Stimulated activated CD4-positive, alpha-beta T cell treated with anti-CD3 and anti-CD28 coated beads, Interleukin-4, amount 100 ng/mL, for 1 hour (primary cell): ENCODE results near the gene KLHL40.
A peak's percentile ranks its signal among the peaks of the same experiment; 100 is the strongest.

Source experiments
- DNase-seq: peaks from one replicate; pipeline ENCODE4 v3.0.0-alpha.2; 2020

The KLHL40 gene

DNA sequence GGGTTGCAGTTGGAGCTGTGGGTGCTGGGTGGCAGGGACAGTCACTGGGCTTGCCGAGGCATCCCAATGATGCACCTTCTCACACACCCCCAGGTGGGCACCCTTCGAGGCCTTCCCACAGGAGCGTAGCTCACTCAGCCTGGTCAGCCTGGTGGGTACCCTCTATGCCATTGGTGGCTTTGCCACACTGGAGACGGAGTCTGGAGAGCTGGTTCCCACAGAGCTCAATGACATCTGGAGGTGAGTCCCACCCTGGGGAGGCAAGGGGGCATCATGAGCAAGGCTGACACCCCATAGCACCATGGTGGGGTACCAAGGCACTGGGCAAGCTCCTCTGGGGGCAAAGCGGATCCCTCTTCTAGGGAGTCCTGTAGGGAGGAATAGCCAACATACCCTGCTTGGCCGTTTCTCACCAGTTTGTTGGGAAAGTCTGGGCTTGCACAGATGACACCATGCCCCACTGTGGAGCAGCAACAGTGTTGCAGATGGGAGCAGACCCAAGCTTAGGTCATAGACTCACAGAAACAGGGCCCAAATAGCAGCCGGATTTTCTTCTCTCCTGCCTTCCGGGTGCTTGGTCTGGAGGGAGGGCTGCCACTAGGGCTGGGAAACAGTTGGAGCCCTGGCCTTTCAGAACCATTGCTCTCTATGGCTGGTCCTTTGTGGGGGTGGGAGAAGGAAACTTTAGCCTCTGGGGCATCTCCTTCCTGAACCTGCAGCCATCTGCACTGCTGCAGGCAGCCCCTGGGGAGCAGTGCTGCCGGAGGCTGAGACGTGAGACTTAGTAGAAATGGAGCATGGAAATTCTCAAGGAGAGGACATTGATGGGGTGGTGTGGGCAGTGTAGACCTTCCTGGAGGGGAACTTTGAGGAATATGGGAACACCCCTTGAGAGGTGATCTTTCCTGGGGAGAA lies 5.7 kb downstream of the KLHL40 start:
- DNase-seq, result no peak

DNA sequence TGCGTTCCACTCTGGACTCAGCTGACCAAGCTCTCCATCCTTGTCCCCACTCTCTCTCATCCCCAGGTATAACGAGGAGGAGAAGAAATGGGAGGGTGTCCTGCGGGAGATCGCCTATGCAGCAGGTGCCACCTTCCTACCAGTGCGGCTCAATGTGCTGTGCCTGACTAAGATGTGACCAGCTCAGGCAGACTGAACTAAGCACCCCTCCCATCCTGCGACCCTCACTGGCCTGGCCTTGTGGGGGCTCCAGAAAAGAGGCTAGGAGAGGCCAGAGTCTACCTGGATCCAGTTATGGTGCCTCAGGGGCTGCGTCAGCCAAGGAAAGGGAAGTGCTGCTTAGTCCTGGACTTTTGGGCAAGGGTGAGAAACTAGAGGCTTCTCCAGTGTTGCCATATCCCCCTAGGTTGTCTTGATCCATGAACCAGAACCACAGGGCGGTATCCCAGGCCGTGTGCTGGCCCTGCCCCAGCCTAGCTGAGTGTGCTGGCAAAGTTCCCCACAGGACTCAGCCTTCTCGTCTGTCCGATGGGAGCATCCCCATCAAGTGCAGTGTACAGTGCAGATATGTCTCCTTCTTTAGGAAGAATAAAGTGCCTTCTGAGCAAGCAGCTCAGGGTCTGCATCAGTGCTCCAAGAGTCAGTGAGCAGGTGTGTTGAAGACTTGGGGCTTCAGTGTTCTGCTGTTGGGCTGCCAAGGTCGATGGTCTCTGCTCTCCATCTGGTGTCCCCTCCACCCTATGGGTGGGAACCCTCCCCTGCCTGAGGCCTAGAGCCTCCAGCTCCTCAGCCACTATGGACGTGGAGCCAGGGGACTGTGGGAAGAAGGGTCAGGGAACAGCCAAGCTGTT lies 6.7 kb downstream of the KLHL40 start:
- no peak for DNase-seq

DNA sequence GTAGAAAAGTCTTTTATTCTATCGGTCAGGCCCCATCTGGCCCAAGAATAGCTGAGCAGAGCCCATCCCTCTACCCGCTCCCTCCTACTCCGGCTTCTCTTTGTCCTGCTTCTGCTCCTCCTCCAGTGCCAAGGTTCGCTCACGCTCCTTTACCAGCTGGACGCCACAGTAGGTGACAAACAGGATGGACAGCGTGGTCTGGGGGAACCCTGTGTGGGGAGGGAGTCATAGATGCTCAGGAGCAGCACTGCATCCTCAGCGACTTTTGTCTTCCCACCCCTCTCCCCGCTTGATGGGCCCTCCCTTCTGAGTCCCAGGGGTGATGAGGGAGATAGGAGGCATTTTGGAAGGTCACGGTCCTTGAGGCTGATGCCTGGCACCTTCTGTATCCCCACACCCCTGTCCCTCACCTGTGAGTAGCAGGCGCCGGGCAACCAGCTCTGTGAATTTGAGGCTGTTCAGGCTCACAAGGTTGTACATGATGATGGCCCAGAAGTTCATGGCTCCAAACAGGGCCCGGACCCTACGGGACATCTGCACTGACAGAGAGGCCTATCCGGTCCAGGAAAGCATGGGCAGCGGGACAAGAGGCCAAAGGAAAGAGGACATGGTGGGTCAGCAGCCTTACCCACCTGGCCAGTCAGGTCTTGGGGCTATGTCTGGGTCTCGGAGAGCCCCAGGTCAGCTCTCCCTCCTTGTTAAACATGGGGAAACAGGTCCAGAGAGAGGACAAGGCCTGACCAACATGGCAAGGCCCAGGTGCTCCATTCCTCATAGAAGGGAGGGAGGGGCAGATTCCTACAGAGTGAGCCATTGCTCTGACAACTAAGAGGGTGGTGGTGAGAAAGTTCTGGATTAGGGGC lies 7.6 kb downstream of the KLHL40 start:
- DNase-seq, result no peak

DNA sequence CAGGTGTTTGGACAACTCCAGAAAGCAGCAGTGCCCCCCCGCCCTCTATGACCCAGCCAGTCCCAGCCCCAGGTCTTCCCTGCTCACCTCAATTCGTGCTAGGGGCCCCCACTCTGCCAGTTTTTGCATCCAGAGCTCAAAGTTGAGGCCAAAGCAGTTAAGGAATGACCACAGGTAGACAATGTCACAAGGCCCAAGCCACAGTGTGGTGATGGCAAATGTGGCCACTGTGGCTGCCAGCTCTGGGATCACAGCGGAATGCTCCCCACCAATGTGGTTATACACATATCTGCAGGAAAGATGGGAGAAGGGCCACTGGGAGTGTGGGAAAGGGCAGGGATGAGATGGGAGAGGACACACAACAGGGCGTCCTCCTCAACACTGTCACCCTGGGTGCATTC lies 8.2 kb downstream of the KLHL40 start:
- DNase-seq, result no peak

DNA sequence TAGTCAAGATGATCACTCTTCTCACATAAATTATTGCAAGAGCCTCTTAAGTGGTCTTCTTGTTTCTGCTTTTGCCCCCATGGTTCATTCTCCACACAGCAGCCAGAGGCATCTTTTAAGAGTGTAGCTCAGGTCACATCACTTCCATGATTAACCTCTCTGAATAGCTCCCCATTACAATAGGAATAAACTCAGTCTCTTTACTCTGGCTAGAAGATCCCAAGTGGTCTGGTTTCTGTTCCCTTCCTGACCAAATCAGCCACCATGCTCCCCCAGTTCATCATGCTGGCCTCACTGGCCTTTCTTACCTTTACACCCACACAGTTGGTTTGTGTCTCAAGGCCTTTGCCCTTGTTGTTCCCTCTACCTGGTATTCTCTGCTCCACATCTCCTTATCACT lies 9.0 kb downstream of the KLHL40 start:
- DNase-seq, result no peak

DNA sequence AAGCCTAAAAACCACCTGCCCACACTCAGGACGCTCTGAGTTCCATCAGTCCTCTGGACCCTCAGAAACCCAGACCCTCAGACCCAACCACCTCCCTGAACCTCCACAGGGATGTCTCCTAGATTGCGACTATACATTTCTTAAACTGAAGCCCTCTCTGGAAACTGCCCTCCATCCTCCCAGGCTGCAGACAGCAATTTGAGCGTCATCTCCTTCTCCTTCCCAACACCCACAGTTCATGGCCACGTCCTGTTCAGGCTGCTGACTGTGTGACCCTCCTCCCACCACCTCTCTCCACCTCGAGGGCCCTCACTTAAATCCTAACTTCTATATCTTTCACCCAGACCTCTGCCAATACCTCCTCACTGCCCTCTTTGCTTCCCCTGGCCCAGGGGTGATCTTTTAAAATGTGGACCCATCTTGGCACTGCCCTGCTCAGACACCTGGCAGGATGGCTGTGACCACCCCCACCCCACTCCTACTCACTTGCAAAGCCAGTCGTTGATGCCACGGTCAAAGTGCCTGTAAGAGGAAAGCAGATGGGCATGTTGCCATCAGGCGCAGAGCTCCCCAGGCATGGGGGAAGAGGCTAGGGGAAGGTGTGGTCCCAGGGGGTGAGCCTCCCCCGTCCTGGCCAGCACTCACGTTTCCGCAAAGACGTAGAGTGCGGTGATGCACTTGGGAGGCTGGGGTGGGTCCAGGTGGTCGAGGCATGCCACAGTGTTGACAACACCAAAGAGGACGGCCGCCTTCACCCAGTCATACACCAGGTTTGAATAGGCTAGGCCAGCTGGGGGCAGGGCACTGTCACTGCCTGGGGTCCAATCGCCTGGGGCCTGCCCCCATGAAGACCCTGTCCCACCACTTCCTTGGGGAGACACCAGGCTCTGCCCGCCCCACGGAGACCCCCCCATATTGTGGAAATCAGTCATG lies 11.3 kb downstream of the KLHL40 start:
- no peak for DNase-seq

DNA sequence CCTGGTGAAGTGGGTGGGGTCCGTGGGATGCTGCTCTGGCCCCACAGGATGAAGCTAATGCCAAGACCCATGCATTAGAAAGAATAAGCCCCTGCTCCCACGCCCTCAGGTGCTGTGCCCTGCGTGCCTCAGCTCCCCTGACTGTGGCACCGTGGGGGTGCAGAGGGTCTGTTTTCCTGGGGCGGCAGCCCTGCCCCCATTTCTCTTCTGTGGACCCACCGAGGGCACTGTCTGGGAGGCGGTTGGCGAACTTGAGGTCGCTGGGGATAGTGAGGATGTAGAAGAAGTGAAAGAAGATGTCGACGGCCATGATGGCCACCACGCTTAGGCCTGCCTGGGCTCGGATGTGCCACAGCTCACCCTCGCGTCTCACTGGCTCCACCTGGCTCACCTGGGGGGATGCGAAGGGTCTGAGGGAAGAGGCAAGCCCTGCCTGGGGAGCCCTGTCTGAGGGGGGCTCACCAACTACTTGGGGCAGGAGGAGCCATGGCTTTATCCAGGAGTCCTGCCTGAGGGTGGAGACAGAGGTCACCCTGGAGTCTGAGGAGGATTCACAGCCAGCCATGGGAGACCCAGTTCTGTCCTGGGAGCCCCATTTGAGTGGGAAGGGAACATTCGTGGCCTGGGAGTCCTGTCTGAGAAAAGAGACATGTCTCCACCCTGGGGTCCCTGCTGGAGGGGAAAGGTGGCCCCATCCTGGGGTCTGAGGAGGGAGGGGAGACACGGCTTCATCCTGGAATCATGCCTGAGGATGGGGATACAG lies 12.1 kb downstream of the KLHL40 start:
- DNase-seq, result no peak

DNA sequence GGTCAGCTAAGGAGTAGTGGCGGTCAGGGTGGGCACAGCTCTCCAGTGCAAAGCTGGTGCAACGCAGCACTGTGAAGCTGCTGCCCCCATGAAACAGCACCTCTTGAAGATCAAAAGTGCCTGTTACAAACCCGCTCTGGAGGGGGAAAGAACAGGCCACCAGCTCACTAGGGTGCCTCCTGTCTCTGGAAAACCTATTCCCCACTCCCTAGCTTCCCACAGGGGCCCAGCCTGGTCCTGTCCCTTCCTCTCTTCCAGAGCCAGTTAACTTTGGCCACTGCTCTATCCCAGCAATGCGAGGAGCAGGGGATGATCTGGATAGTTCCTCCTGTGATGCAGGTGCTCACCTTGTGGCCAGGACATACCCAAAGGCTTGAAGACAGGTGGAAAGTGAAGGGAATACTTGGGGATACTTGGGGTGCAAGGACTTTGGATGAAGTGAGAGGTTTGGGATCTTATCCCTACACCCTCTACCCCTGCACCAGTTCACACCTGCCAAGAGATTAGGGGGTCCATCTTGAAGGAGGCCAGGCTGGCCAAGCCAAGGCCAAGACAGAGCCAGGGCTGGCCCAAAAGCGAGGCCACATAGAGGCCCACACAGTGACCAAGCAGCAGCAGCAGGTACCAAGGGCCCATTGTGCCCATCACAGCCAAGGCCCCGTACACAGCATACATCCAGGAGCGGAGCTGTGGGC lies 13.0 kb downstream of the KLHL40 start:
- DNase-seq, result no peak

DNA sequence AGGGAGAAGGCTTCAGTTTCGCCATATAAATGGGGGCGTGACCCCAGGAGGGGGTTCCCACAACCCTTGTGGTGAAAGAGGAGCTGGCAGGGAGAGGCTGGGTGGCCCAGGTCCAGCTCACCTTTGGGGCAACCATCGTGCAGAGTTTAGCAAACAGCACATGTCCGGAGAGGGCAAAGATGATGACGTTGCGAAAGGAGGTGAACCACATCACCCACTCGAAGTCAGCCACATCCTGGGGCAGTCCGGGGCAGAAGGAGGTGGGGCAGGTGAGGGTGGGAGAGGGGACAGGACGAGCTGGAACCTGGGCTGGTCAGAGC lies 13.5 kb downstream of the KLHL40 start:
- DNase-seq, result no peak

DNA sequence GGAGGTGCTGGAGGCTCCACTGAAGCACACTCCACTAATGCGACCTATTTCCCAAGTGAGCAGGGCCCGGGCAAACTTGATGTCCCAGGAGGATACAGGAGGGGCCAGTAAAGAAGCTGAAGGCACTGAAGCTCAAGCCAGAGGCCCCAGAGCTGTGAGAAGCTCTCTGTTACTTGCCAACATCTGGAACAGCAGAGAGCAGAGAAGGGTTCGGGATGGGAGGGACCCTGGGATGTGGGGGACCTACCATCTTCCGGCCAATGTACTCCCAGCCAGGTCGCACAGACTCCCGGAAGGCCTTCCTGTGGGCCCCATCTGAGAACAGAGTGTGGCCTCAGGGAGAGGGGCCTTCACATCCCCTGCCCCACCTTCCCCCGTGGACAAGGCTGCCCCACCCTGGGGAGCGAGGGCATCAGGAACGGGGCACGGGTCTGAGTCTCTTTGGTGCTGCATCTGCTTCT lies 14.2 kb downstream of the KLHL40 start:
- no peak for DNase-seq

DNA sequence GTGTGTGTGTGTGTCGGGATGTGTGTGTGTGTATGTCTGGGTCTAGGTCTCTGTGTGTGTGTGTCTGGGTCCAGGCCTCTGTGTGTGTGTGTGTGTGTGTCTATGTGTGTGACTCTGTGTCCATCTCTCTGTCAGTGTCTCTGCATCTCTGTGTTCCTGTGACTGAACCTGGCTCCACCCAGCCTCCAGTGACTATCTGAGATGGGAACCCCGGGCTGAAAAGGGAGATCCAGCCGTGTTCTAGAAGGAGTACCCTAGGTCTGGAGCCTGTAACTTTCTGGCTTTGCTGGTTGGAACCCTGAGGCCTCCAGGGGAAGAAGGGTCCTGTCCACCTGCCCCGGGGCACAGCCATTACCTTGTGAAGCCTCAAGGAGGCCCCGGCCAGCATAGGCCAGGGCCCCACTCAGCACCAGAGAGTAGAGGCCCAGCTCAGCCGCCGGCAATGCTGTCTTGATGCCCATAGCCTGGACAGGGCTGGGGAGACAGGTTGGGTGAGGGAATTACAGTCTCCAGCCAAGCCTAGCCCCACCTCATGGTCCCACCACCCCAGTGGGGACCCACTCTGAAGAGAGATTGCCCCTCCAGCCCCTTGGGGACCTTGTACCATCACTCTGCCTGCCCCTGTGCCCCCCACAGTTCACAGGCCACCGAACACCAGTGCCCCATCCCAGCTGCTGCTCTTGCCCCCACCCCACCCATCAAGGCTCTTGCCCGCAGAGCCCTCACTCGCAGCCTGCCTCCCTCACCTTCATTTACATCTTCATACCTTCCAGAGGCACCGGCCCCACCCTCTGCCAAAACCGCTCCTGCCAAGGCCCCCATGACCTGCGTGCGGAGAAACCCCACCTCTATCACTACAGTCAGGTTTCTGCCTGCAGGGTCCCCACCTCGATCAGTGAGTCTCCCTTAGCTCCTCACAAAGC lies 15.3 kb downstream of the KLHL40 start:
- no peak for DNase-seq

DNA sequence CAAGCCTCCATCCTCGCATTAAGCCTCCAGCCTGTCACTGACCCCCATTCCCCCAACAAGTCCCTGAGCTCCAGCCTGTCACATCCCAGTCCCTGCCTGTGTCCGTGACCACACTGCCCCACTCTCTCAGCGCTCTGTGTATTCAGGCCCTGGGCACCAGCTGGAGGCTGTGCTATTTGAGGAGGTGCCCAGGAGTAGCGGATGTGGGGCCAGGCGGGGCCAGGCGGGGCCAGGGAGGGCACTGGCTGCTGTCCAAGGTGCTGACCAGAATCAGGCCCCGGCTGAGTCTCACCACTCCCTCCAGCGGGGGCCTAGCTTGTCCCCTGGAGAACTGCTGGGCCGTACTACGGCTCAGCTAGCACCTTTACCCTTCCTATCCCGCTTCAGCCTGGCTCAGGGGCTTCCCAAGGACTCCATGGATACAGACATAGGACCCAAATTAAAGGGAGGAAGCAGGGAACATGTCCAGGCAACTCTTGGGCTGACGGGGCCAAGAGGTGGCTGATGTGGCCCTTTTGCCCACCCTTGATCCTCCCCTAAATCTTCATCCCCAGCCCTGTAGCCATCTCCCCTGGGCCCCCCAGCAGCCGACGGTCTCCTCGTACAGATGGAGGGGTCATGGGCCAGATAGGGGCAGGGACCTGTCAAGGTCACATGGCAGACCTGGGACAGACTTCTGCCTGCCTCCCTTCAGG lies 16.2 kb downstream of the KLHL40 start:
- peak; percentile 55 for DNase-seq

DNA sequence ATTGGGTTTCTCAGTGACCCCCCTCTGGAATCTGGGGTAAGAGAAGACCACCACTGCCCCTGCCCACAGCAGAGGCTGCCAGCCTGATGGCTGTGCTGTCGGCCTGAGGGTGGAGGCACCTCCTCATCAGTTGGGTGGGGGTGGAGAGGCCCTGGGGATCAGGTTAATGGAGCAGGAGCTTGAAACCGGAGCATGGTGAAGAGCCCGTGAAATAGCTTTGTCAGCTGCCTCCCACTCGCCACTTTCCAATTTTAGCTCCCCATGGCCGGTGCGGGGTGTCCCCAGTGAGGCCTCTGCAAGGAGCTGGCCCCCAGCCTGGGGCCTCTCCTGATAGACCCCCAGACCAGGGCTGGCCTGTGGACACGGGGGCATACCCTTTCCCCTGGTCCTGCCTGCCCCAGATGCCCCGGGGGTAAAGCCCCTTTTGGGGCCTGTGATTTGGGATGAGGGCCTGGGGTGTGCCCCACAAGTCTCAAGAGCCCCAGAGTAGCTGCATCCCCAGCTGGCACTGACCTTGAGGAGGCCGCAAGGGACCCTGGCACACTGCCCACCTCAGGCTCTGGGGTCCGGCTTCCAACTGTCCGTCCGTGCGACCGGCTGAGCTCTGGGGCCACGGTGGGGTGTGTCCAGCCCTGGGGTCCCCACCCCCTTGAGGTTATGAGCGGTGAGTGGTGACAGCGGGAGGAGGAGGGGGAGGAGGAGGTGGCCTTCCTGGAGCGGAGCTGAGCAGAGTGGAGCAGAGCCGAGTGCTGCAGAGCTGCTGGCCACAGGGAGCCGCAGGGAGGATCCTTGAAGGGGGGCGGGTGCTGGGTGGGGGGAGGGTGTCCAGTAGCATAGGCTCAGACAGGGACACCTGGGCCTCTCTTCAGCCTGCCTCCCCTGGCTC lies 17.0 kb downstream of the KLHL40 start, which contains the start of gene HHATL:
TSS of gene HHATL (minus strand) at position 733 of the 886 bp plus-strand sequence. CDS start 1,972 bp downstream, outside the sequence.
- DNase-seq, result no peak

DNA sequence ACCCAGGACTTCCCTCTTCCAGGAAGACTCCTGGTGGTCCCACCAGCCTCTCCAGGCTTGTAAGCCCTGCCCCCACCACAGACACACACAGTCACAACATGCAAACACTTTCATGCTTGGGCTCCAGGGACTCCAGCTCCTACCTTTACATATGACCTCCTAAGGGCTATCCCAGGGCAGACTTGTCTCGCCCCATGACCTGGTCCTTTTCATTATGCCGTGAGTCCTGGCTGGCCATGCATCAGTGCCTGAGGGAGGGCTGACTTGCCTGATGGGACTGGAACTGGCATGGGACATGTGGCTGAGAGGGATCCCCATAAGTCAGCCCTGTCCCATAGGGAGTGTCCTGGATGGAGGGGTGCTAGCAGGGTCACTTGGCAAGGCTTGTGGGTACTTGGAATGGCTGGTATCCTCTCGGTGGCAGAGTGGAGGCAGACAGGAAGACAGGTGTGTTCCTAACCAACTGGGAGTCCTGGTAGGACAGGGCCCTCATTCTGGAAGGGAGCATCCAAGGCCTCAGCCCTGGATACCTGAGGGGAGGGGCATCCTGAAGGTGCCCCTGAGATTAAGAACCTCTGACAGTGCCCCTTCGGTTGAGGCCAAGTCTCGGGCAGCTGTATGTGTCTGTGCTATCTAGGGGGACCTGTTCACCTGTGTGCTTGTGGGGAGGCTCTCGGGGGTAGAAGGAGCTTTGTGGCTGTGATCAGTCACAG lies 17.8 kb downstream of the KLHL40 start:
- DNase-seq, result no peak

DNA sequence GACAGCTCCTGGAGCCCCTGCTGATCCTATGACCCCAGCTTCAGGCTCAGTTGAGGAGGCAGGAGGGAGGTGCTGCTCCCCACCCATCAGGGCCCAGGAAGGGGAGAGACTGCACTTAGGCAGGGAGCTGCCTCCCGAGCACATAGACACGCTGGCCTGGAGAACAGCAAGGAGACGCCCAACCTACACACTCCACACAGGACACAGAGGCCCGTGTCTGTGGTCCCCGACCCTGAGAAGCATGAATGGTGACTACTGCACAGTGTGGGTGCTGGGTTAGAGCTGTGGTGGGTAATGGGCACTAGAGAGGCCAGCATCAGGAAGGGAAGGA lies 18.3 kb downstream of the KLHL40 start:
- no peak for DNase-seq

DNA sequence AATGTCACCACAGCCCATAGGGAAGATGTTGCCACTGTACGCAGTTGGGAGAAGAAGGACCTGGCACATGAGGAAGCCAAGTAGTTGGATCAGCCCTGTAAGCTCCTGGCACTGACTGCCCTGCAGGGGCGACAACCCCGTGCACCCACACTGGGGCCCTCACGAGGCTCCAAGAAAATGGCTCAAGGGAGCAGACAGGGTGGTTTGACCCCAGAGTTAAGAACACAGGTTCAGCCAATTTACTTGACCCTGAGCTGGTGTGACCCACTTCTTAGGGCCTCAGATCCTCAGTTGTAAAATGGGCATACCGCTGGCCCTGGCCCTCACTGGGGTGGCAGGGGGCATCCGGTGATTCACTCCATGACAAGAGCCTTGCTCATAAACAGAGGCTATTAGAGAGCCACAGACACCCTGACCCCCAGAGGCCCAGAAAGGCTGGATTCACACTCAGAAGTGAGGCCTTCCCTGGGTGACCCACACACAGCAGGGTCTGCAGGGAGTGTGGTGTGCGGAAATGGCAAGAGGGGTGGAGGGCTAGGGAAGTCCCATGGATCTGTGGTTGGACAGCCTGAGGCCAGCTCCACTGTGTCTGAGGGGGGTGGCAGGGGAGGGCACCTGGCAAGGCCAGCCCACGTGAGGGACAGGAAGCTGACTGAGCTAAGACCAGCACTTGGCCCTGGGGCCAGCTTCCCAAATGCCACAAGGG lies 19.0 kb downstream of the KLHL40 start:
- DNase-seq, result no peak
